Fibroblast of the conjunctiva (primary cell): ENCODE measurements around the gene NOL3.

Source experiments
- DNase-seq: peaks from one replicate; pipeline ENCODE4 v3.0.0-alpha.2; 2010; ENCODE audit warnings: low read depth

NOL3 gene

DNA sequence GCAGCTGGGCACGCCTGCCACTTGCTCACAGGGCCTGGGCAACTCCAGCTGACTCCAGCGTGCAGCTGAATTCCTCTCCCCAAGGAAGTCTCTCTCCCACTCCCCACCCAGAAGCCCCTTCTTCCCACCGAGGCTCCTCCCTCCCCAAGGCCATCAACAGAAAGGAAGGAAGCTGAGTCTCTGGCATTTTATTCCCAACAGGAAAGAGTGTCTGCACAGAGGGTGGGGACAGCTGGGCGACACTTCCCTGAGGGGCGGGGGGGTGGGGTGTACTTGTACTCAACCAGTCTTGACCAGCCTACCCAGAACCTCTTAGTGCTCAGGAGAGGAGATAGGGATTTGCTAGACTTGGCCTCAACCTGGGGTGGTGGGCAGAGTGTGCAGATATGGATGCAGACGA is 19.7 kb downstream of the NOL3 start, which contains the start of gene EXOC3L1:
TSS of gene EXOC3L1 (minus strand) at position 96 of the 400 bp plus-strand sequence. CDS start 460 bp downstream, outside the sequence.
- DNase-seq: no peak

DNA sequence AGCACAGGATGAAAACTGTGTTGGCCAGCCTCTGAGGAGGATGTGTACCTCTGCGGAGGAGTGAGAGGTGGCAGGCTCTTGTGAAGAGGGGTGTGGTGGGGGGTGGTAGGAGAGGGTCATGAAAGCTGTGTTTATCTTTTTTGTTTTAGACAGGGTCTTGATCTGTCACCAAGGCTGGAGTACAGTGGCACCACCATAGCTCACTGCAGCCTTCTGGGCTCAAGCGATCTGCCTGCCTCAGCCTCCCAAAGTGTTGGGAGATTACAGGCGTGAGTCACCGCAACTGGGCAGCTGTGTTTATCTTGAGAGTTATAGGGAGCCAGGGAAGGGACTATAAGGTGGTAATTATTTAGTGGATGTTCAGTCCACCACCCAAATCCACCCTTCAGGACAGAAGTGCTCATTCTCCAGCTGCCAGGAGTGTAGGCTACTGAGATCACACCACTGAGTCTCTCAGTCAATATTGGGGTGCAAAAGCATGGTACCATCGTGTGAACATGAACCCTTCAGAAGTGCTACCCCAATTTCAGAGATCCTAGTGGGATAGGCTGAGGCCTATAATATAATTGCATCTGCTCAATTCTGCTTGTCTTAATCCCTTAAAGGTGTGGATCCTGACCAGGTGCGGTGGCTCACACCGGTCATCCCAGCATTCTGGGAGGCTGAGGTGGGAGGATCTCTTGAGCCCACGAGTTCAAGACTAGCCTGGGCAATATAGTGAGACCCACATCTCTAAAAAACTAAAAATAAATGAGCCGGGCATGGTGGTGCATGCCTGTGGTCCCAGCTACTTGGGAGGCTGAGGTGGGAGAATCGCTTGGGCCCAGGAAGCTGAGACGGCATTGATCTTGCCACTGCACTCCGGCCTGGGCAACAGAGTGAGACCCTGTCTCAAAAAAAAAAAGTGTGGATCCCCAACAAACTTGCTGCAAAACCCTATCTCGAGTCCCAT is 20.4 kb downstream of the NOL3 start:
- DNase-seq: no peak

DNA sequence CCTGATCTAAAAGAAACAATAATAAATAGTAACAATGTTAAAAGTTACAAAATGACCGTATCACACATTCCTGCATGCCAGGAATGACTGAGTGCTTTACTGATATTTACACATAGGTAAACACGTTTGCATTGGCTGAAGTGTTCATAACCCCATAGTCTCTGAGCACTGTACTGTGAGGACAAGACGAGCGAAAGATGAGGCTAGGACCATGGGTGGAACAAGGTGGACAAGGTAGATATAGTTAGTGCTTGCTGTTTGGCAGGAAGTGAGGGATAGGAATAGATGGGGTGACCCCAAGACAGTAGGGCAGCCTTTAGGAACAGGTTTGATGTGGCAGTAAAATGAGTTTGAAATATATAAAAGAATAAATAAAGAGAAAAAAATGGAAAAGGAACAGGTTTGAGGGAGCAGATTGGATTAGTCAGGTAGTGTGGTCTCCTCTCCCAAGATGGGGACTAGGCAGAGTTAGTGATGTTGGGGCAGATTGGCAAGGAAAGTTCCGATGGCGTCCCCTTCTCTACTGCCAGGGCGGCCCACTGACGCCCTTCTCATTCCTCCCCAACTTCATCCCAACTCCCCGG is 21.2 kb downstream of the NOL3 start:
- DNase-seq: no peak

DNA sequence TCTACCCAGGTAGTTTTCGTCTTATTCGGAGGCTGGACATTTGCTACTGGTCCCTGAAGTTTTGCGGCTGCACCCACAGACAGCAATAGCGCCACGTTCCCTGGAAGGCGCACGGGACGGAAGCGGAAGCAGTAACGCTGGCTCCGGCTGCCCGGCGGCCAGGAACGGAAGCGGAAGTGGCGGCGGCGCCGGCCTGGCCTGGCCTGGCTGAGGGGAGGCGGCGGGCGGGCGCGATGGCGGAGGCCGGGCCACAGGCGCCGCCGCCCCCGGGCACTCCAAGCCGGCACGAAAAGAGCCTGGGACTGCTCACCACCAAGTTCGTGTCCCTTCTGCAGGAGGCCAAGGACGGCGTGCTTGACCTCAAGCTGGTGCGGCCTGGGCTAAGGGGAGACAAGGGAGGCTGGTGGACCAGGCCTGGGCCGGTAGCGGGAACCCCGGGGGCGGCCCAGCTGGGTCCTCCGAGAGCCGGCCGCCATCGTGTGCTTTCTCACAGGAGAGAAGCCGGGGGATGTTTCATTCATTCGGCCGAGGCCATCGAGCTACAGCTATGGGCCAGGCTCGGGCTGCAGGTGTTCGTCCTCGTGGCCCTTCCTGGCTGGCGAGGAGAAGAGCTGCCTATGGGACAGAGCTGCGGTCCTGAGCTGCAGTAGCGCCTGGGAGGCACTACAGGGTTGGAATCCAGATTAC is 21.8 kb downstream of the NOL3 start, which contains the start of gene E2F4:
TSS of gene E2F4 (plus strand) at position 161 of the 687 bp plus-strand sequence. CDS start at position 234, 73 bp downstream.
- DNase-seq: peak; percentile 64

DNA sequence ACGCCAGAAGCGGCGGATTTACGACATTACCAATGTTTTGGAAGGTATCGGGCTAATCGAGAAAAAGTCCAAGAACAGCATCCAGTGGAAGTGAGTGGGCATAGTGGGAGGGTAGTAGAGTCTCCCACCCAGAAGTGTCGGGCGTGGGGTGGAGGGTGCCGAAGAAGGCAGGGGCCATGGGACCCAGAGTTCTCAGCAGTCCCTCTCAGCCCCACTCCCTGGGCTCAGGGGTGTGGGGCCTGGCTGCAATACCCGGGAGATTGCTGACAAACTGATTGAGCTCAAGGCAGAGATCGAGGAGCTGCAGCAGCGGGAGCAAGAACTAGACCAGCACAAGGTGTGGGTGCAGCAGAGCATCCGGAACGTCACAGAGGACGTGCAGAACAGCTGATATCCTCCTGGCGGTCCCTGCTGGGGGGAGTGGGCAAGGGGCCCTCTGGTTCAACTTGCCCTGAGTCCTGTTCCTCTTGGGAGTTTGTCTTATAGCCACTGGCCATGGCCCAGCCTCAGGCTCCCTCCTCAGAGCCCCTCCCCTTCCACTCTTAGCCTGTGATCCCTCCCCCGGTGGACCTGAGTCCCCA is 22.5 kb downstream of the NOL3 start:
- DNase-seq: no peak

DNA sequence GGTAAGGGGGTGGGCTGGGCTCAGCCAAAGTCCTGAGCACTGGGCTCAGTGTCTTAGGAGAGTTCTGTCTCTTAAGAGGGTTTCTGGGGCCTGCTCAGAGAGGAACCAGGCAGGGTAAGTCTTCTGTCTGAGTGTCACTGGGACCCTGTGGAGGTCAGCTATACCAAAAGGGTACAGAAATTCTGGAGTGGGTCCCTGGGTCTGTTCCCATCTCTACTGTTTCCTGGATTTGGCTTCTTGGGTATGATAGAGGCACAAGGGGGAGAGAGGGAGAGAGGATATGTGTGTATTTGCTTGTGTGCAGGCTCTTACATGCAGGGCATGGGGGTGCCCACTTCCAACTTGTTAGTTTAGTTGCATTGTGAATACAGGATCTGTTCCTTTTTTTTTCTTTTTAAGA is 23.2 kb downstream of the NOL3 start:
- no peak for DNase-seq

DNA sequence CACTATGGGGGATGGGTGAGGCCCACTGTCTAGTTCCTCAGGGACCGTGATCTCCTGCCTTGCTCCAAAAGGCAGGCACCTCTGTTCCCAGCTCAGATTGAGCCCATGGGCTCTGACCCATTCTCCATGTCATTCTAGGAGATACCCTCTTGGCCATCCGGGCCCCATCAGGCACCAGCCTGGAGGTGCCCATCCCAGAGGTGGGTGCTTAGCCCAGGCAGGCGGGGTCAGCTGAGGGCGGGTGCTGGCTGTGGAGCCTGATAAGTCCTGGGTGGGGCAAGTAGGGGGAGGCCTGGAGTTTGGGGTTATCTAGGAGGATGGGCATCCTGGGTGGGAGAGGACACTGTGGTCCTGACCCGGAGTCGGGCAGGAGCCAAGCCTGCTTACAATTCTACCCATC is 23.9 kb downstream of the NOL3 start:
- DNase-seq: no peak

DNA sequence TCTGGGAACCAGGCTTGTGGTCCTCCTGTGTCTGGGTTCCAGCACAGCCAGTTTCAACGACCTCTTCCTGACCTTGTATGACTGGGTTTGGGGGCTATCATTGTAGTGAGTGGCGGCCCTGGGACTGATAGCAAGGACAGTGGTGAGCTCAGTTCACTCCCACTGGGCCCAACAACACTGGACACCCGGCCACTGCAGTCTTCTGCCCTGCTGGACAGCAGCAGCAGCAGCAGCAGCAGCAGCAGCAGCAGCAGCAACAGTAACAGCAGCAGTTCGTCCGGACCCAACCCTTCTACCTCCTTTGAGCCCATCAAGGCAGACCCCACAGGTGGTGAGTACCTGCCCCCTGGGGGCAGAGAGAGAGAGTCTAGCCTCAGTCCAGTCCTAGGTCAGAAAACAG is 25.3 kb downstream of the NOL3 start:
- no peak for DNase-seq

DNA sequence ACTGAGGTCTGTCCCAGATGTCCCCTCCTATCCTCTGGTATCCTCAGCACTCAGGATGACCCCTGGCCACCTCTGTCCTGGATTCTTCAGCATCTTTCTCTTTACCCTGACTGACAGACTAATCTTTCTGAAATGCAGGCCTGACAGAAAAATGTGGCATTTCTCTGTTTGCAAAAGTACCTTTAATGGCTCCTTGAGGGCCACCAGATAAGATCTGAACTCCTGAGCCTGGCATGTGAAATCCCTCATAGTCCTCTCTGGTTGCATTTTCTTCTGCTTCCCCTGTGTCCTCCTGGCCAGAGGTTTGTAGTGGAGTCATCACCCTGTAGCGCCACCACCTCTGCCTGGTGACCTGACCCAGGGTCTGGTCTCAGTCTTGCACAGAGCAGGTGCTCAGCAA is 26.5 kb downstream of the NOL3 start:
- no peak for DNase-seq

DNA sequence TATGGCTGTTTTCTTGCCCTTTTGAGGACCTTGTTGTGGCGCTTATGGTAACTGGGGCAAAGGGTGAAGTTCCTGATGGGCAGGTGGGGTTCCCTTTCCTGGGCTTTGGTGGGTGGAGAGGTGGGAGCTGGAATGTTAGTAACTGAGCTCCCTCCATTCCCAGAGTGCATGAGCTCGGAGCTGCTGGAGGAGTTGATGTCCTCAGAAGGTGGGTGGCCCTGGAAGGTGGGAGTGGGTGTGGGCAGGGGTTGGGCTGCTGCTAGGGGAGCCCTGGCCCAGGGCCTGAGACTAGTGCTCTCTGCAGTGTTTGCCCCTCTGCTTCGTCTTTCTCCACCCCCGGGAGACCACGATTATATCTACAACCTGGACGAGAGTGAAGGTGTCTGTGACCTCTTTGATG is 27.4 kb downstream of the NOL3 start:
- DNase-seq: no peak

DNA sequence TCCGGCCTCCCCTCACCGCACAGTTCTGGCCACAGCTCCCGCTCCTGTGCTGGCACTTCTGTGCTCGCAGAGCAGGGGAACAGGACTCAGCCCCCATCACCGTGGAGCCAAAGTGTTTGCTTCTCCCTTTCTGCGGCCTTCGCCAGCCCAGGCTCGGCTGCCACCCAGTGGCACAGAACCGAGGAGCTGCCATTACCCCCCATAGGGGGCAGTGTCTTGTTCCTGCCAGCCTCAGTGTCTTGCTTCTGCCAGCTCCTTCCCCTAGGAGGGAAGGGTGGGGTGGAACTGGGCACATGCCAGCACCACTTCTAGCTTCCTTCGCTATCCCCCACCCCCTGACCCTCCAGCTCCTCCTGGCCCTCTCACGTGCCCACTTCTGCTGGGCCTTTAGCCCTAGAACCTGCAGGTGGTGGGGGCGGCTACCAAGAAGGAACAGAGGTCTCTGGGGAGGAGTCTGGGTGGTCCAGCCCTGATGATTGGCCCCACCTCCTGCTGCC is 27.9 kb downstream of the NOL3 start:
- peak; percentile 61 for DNase-seq

DNA sequence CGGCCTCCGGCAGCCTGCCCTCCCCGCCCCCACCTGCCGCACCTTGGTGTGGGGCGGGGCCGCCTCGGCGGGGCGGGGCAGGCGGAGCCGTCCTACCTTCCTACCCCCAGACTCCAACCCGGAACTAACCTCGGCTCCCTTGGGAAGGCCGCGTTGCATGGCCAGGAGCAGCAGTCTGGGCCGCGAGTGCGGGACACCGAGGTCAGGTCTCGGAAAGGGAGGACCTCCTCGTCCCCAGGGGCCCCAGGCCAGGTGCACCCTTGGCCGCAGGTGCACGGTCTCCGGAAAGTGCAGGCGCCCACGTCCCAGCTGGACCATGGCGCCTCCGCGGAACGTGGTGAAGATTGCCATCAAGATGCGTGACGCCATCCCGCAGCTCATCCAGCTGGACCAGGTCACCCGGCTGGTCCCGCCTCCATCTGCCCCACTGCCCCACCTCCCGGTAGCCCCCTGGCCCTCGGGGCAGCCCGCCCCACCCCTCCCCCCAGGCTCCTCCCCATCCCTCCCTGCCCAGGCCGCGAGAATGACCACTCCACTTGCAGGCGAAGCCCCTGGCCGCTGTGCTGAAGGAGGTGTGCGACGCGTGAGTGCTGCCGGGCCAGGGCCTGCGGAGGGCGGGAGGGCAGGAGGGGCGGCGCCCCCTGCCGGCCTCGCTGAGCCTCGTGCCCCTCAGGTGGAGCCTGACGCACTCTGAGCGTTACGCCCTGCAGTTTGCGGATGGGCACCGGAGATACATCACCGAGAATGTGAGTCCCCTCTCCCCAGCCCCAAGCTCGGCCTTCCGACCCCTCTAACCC is 28.9 kb downstream of the NOL3 start, which contains the start of gene ELMO3:
TSS of gene ELMO3 (plus strand) at position 121 of the 797 bp plus-strand sequence. CDS start at position 317, 196 bp downstream.
- no peak for DNase-seq

DNA sequence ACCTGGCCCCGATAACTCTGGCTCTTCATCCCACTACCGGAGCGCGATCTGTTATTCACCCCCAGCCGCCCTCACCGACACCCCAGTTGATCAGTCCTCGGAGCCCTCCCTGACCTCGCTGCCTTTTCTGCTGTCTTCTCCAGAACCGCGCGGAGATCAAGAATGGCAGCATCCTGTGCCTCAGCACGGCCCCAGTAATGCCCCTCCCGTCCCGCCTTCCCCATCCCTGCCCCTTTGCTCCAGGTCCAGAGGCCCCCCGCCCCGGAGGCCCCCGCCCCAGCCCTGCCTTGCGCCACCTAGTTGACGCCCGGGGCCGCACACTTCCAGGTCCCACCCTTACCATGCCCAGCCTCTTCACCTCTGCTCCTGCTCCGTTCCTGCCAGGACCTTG is 29.5 kb downstream of the NOL3 start:
- DNase-seq: no peak

DNA sequence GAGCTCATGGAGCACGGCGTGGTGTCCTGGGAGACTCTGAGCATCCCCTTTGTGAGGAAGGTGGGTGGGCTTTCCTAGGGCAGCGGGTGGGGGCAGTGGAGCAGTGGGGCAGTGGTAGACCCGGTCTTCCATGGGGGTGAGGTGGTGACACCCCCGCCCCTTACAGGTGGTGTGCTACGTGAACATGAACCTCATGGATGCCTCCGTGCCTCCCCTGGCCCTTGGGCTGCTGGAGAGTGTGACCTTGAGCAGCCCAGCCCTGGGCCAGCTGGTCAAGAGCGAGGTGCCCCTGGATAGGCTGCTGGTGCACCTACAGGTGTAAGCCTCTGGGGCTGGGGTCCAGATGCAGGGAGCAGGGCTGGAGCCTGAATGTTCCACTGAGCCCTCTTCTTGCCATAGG is 30.2 kb downstream of the NOL3 start:
- DNase-seq: no peak

DNA sequence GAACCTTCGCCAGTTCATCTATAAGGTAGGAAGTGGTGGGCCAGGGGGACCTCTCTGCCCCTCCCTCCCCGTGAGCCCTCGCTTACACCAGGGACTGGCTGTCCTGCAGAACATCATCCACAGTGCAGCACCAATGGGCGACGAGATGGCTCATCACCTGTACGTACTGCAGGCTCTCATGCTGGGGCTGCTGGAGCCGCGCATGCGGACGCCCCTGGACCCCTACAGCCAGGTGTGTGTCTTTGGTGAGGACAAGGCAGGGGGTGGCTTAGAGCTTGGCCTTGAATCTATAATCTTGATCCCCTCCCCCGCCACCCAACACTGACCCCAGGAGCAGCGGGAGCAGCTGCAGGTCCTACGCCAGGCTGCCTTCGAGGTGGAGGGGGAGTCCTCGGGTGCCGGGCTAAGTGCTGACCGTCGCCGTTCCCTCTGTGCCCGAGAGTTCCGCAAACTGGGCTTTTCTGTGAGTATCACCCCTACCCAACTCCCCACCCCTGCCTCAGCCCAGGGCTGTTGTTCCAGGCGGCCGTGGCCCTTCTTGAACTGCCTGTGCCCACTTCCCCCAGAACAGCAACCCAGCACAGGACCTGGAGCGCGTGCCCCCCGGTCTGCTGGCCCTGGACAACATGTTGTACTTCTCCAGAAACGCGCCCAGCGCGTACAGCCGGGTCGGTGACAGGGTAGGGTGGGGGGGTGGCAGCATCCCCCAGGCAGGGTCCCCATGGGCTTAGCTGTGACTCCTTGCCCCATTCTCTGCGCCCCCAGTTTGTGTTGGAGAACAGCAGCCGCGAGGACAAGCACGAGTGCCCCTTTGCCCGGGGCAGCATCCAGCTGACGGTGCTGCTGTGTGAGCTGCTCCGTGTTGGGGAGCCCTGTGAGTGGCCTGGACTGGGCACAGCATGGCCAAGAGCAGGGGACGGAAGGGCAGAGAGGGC is 31.3 kb downstream of the NOL3 start:
- DNase-seq: no peak

DNA sequence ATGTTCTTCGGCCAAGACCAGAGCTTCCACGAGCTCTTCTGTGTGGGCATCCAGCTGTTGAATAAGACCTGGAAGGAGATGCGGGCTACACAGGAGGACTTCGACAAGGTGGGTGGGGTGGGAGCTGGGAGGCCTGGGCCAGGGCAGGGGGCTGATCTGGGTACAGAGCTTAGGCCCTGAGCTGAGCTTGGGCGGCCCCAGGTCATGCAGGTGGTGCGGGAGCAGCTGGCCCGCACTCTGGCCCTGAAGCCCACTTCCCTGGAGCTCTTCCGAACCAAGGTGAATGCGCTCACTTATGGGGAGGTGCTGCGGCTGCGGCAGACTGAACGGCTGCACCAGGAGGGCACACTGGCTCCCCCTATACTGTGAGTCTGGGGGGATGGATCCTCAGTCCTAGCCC is 32.1 kb downstream of the NOL3 start:
- no peak for DNase-seq

DNA sequence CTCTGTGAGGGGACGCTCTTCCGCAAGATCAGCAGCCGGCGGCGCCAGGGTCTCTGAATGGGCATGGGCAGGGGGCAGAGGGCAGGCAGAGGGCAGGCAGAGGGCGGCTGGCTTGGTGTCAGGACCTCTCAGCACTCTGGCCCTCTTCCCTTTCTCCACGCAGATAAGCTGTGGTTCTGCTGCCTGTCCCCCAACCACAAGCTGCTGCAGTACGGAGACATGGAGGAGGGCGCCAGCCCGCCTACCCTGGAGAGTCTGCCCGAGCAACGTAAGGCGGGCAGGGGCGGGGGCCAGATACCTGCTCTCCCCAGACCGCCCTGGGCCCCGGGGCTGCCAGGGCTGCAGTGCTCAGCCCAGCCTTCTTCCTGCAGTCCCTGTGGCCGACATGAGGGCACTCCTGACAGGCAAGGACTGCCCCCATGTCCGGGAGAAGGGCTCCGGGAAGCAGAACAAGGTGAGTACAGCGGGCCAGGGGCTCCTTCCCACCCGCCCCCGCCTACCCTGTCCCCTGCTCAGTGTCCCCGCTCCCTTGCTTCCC is 32.7 kb downstream of the NOL3 start:
- no peak for DNase-seq

DNA sequence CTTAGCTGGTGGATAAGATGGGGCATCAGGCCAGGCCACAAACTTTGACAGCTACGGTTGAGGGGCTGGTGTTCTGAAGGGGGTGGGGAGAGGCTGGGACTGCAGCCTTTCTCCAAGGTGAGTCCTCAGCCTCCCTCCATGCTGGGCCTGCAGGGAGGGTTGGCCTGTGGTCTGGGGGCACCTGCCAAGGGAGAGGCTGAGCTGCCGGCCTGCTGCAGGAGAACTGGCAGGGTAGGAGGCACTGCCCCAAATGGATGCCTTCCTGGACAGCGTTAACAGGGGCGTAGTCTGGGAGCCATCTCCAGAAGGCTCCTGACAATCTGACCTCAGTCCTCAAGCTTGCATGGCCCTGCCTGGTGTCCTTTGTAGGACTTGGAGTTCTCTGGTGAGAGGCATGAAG is 33.7 kb downstream of the NOL3 start:
- no peak for DNase-seq

DNA sequence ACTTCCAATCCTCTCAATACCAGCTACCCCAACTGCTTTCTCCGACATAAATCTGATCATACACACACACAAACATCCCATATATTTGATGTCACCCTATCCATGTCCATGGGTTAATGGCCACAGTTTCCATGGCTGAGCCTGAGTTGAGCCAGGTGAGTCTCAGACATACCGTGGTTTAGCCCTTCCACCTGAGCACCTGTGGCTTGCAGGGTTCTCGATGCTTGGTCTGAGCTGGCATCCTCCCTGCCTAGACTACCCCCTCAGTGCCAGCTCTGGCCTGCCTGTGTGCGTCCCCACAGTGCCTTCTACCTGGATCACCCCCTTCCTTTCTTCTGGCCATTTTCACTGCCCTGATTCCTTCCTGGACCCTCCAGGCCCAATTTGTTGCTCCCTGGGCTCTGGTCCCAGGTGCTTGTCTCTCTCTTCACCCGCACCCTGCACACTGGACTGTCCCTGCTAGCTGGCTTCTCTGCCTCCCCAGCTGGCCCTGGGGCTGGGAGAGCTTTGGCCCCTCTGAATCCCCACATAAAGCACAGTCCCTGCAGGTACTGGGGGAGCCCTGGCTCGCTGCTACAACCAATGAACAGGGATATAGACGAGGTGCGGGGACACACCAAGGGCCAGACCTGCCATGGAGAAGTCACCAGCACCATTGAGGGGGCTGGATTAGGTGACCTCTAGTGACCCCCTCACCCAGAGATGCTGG is 35.9 kb downstream of the NOL3 start:
- no peak for DNase-seq
